NCI-H1105 treated with DMSO at 0.1 percent for 48 hours (cell line): ENCODE measurements around the gene TIGD4.
"Not testable (repeated sequence)": the region's sequence is repeated elsewhere in the genome, so short reads cannot be mapped to it uniquely, and the experiment has no call there.

Experiments
- DNase-seq: peaks from one replicate; lab custom pipeline; 2025; lab: John Stamatoyannopoulos, UW

TIGD4 gene

DNA sequence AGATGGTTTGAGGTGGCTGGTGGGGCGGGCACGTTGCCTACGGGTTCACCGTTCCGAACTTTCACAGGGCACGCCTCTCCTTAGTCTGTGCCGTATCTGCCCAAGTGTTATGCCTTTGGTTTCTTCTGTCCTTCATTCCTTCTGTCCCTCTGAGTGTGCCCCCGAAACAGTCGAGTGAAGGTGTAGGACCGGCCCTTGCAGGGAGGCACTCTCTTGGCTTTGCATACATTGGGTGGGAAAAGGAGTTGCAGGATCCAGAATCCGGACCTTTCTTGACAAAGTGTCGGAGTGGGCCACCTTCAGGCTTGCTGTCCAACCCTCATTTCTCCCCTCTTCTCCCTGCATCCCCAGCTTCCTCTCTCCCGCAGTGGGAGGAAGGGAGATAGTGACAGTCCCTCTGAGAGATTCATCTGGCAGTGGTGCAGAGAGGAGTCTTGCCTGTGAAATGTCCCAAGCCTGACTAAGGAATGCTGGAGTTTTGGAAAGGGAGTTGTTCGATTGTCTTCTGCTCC lies 793 bp upstream of the TIGD4 start:
- no peak for DNase-seq

GRCh38 chr4:152778656-152779512 lies 646 bp downstream of the TIGD4 start:
- peak; percentile 3 for DNase-seq

GRCh38 chr4:152777488-152777887 lies 2.0 kb downstream of the TIGD4 start:
- DNase-seq: no peak

- DNase-seq: no peak
Measured at GRCh38 chr4:152776352-152776751, 3.2 kb downstream of the TIGD4 start.

DNA sequence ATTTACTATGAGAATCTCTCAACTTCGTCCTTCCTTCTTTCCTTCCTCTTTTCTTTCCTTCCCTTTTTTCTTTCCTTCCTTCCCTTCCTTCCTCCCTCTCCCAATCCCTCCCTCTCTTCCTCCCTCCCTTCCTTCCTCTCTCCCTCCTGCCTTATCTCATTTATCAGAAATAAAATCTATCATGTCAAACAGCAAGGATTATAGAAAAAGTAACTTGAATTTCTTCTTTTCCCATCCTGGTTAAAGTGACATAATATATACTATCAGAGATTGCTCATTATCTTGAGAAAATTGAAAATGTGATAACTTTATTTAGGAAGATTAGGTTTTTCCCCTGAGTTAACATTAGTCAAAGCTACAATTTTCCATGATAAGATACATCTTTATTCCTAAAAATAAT lies 5.6 kb downstream of the TIGD4 start:
- no peak for DNase-seq

DNA sequence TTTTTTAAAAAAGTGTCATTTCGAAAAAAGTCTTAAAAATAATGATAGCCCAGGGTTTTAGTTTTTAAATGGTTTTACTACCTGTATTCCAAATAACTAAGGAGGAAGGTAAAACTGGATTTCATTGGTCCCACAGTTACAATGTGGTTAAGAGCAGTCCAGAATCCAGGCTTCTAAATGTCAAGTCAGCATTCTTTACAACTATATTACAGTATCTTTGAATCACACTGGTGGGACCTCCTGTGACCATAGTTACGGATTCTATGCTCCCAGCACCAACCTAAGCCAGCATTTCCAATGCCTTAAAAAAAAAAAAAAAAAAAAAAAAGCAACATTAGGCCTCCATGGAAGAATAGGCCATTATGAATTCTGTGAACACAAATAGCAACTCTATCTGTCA lies 6.2 kb downstream of the TIGD4 start:
- DNase-seq: no peak

DNA sequence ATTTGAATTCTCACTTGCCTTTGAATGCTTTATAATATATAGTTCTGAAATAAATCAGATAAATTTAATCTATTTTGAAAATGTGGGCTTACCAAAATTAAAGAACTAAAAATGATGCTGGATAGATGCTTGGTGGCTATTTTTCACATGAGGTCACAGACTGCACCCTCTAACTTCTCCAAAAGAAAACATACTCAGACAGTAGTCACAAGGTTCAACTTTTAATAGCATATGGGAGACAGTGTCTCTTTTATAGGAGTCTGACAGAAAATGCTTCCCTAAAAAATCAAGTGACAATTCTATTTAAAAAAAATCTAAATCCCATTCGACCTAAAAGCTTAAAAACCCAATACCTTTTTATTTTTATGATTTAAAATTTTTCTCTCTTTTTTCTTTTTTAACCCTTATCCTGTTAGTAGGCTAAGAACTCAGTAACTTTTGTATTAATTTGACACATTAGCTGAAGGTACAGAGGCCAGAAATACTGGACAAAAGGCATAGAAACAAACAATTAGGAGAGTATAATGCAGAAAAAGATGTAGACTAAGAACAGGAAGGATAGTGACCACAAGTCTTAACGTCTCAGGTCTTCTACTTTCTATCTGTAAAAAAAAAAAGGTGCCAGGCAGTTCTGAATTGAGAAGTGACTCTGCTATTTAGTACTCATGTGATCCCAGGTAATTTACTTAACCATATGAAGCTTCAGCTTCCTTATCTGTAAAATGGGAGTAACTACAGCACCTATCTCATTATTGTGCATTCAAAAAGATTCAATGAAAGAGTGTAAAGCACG lies 7.6 kb downstream of the TIGD4 start:
- no peak for DNase-seq

GRCh38 chr4:152765069-152765737 lies 14.3 kb downstream of the TIGD4 start:
- DNase-seq: not testable (repeated sequence)

- no peak for DNase-seq
Measured at GRCh38 chr4:152763796-152764195, 15.7 kb downstream of the TIGD4 start.

DNA sequence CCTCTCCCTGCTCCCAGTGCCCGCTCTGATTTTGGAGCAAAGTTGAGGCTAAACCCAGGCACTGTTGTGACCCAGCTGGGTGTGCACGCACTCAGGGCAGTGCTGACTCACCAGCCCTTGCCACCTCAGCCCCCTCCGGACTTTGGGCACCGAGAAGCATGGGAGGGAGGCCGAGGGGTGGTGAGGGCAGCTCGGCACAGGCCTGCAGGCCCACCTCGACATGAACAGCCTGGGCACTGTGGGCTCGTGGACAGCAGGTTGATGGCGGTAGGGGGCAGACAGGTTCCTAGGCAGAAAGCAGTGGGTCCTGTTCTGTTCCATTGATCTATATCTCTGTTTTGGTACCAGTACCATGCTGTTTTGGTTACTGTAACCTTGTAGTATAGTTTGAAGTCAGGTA lies 30.9 kb downstream of the TIGD4 start:
- no peak for DNase-seq

DNA sequence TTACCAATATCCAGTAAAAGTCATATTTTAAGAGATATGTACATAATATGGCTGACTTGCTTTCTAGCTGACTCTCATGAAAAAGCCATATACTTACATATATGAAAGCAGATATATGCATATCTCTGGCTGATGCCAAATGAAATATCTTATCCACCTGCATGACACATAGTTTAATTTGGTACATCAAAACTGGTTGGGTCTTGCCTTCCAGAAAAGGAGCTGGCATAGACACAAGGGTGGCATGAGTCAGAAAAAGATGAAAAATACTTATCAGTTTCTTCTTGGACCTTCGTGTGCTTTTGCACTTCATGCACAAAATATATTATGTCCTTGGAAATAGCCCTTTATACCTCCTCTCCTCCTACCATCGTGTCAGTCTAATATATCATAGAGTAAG lies 32.1 kb downstream of the TIGD4 start:
- no peak for DNase-seq

- no peak for DNase-seq
Measured at GRCh38 chr4:152738827-152739226, 40.7 kb downstream of the TIGD4 start.

DNA sequence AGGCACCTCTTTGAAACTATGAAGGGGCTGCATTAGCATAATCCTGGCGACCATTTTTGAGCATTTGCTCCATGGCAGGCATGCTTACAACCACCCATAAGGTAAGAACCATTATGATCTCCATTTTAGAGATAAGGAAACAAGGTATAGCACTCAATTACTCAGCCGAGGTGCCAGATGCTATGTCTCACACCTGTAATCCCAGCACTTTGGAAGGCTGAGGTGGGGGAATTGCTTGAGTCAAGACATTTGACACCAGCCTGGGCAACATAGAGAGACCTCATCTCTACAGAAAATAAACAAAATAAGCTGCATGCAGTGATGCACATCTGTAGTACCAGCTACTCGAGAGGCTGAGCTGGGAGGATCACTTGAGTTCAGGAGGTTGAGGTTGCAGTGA lies 43.6 kb downstream of the TIGD4 start:
- no peak for DNase-seq

DNA sequence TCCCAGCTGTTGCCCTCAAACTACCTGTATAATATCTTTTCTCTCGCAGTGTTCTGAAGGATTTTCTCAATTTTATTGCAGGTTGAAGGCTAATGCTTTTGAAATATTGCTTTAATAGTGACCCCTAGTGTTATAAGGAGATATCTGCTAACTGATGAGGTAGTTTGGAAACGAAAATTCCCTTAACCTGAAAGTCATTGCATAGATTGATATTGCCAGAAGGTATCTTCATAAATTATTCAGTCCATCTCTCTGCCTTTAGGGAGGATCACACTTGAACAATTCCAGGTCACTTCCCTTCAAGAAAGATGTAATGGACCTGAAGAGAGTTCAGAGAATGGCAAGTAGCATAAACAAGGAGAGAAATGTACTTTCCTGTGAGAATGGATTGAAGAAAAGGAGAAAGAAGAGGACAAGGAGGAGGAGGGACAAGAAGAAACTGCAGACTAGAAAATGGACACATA lies 44.1 kb downstream of the TIGD4 start:
- peak; percentile 22 for DNase-seq

DNA sequence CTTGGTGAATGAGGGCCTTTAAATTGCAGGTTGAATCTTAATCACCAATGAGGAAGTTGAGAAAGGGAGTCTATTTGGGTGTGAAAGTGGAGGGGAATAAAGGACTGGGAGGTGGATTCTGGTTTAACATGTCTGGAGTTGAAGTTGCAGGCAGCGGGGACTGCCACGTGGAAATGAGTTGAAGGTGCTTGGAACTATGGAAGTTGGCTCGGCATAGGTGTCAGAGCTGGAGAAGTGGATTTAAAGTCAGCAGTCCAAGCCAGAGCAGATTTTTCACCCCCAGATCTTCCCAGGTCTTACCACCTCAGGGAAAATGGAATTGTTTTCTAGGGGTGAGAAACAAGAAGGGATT lies 44.9 kb downstream of the TIGD4 start:
- no peak for DNase-seq

GRCh38 chr4:152734015-152734698 lies 45.4 kb downstream of the TIGD4 start:
- no peak for DNase-seq

DNA sequence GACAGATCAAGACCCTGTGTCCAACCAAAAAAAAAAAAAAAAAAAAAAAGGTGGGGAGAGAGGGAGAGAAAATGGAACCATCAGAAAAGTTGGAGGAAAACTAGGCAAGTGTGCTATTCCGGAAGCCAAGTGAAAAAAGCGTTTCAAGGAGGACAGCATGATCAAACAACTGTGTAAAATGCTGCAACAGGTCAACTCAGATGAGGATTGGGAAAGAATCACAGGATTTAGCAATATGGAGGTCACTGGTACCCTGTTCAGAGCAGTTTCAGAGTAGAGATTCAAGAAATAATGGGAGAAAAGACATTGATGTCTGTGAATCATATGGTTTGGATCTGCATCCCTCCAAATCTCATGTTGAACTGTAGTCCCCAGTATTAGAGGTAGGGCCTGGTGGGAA lies 47.5 kb downstream of the TIGD4 start:
- no peak for DNase-seq

- no peak for DNase-seq
Measured at GRCh38 chr4:152729466-152729865, 50.1 kb downstream of the TIGD4 start.

DNA sequence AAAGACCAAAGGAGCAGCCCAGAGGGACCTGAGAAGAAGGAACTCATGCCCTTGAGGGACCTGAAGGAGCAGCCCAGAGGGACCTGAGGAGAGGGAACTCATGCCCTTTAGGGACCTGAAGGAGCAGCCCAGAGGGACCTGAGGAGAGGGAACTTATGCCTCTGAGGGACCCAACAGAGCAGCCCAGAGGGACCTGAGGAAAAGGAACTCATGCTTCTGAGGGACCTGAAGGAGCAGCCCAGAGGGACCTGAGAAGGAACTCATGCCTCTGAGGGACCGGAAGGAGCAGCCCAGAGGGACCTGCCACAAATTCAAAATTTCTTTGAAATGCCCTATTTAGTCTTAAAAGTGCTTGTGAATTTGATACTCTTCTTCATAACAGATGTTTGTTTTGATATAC lies 51.2 kb downstream of the TIGD4 start:
- DNase-seq: no peak

DNA sequence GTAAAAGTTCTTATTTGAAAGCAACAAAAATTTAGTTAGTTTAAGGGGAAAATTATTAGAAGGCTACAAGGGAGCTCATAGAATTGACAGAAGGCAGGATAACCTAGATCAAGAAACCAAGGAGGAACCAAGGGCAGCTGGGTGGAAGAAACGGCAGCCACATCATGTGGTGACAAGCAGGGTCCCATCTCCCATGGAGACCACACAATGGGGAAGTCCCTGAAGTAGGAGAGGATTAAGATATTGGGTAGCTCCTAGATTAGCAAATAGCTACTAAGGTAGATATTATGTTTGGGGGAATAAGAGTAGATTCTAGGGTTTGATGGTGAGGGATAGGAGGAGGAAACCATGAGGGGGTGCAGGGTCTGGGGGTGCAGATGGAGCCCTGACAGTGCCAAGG lies 51.7 kb downstream of the TIGD4 start:
- no peak for DNase-seq

GRCh38 chr4:152724494-152724893 lies 55.0 kb downstream of the TIGD4 start:
- no peak for DNase-seq

GRCh38 chr4:152723236-152723635 lies 56.3 kb downstream of the TIGD4 start:
- DNase-seq: no peak
